Renal pelvis (tissue), 4 donors: ENCODE results near the gene TEK. TPM values are rescaled to one million over a fixed set of nuclear protein-coding genes. Genes with fewer than 3 reads are reported as not detected.

ENCODE experiments used
- DNase-seq: peaks from one replicate; pipeline ENCODE4 v3.0.0-alpha.2; 2013
- polyA plus RNA-seq, 3 donors: library from polyadenylated mRNA; unstranded; fragments of 120-200 nt; gene quantifications; one replicate each; pipeline ENCODE4 v1.2.1, GENCODE V29; 2013; ENCODE audit not compliant: insufficient read length in 3 of 3

TEK gene
- polyA plus RNA-seq, 3 donors = 33.0 to 38.8 (median 36.7) TPM

- DNase-seq = no peak
Measured at GRCh38 chr9:27168496-27168895, 59.5 kb downstream of the TEK start.

- DNase-seq = no peak
Measured at GRCh38 chr9:27168951-27169350, 59.9 kb downstream of the TEK start.

DNA sequence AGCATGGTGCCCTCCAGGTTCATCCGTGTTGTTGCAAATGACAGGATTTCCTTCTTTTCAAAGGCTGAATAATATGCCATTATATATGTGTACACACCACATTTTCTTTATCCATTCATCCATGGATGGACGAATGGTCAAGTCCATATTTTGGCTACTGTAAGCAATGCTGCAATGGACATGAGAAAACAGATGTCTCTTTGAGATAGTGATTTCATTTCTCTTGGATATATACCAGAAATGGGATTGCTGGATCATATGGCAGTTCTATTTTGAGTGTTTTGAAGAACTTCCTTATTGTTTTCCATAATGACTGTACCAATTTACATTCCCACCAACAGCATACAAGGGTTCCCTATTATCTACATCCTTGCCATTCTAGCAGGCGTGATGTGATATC, 67.9 kb downstream of the TEK start:
- no peak for DNase-seq

DNA sequence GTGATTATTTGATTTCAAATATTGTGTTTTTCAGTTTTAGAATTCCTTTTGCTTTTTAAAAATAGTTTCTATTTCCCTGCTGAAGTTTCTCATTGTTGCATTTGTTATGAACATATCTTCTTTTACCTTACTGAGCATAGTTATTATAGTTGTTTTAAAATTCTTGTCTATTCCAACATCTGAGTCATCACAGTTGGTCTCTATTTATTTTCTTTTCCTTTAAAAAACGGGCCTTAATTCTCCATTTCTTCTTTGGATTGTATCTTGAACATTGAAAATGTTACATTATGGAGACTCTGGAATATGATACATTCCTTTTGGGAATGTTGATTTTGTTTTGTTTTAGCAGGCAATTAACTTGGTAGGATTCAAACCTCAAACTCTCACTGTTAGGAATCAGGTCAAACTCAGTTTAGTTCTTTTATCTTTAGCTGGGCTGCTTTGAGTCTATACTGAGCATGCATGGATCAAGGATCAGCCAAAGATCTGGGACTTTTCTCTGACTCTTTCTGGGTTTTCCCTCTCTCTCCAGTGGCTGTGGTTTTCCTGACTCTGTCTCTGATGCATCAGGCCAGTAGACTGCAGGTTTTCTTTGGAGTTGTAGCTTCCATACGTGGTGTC, 70.3 kb downstream of the TEK start:
- DNase-seq = no peak

GRCh38 chr9:27181381-27181780, 72.4 kb downstream of the TEK start:
- no peak for DNase-seq

- no peak for DNase-seq
Measured at GRCh38 chr9:27182421-27182820, 73.4 kb downstream of the TEK start.

- DNase-seq = no peak
Measured at GRCh38 chr9:27183131-27183530, 74.1 kb downstream of the TEK start.

- no peak for DNase-seq
Measured at GRCh38 chr9:27183701-27184100, 74.7 kb downstream of the TEK start.

DNA sequence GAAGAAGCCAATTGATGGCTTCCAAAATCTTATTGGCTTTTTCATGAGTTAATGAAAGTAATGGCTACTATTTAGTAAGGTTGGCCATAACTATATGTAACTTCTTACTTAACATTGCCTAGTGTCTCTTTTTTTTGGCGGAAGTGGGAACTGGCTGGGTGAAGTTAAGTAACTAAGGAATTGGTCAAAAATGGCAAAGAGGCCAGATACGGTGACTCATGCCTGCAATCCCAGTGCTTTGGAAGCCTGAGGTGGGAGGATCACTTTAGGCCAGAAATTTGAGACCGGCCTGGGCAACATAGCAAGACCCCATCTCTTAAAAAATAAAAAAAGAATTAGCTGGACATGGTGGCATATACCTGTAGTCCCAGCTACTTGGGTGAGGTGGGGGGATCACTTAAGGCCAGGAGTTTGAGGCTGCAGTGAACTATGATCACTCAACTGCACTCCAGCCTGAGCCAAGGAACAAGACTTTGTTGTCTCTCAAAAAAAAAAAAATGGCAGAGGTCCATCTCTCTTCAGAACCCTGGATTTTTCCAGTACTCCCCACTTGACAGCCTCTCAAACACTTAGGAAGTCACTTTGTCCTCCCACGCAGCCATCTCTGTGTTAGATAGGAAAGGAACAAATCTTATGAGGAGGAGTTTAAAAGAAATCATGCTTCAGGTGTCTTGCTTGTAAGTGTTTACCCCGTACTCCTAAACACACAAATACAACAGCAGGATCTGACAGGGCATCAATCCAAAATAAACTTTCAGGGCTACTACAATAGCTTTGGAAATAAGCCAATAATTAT, 75.7 kb downstream of the TEK start:
- no peak for DNase-seq

GRCh38 chr9:27188426-27188825, 79.4 kb downstream of the TEK start:
- no peak for DNase-seq

GRCh38 chr9:27189426-27189825, 80.4 kb downstream of the TEK start:
- no peak for DNase-seq

- DNase-seq = no peak
Measured at GRCh38 chr9:27192291-27192960, 83.4 kb downstream of the TEK start.

DNA sequence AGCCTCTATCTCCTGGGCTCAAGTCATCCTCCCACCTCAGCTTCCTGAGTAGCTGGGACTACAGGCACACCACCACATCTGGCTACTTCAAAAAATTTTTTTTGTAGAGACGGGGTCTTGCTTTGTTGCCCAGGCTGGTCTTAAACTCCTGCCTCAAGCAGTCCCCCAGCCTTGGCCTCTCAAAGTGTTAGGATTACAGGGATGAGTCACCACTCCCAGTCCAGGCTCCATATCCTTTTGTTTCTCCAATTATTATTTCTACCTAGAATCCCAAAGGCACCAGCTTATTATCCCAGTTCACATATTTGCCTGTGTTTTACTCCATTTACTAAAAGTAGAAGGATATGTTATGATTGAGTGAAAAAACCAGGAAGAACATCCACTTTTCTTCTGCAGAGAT, 84.9 kb downstream of the TEK start:
- DNase-seq = no peak

GRCh38 chr9:27194401-27195091, 85.5 kb downstream of the TEK start:
- no peak for DNase-seq

- no peak for DNase-seq
Measured at GRCh38 chr9:27195191-27195590, 86.2 kb downstream of the TEK start.

DNA sequence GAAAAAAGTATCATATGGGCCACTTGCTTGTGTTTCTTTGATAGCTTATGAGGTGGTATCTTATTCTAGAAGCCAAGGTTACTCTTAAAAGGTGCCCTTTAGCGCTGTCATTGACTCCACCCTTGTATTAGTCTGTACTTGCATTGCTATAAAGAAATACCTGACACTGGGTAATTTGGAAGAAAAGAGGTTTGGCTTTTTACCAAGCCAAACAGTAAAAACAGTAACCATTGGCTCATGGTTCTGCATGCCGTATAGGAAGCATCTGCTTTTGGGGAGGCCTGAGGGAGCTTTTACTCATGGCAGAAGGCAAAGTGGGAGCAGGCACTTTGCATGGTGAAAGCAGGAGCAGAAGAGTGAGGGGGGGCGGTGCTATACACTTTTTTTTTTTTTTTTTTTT, 87.4 kb downstream of the TEK start:
- DNase-seq = no peak

DNA sequence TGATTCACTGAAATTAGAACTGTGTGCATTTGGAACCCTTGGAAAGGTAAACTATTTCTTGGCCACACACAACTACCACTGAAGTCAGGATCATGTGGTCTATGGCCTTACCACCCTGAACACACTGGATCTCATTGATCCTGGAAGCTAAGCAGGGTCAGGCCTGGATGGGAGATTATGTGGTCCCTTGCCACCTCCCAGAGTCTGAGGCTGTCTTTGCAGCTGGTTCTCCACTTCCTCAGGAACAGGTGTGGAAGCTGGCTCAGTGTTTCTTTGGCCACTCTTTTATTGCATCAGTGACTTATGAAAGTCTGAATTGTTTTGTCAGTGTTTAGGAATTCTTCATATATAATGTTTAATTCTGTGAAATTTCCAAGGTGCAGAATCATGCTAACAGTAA, 89.2 kb downstream of the TEK start:
- no peak for DNase-seq

DNA sequence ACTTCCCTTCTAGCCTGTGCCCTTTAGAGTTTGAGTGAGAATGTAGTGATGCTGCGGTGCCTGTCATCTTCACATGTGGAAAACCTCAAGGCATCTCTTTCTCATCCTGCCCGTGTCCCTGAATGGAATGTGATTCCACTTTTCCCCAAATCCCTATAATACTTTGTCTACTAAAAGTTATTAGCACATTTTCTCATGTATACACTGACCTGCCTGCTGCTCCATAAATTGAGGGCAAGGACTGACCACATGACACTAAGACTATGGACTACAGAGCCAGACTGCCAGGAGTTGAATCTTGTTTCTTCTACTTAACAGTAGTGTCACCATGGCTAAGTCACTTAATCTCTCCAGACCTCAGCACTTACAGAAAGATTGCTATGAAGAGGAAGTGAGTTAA, 93.0 kb downstream of the TEK start:
- no peak for DNase-seq

- no peak for DNase-seq
Measured at GRCh38 chr9:27203783-27204182, 94.8 kb downstream of the TEK start.

GRCh38 chr9:27204578-27204977, 95.6 kb downstream of the TEK start:
- no peak for DNase-seq

DNA sequence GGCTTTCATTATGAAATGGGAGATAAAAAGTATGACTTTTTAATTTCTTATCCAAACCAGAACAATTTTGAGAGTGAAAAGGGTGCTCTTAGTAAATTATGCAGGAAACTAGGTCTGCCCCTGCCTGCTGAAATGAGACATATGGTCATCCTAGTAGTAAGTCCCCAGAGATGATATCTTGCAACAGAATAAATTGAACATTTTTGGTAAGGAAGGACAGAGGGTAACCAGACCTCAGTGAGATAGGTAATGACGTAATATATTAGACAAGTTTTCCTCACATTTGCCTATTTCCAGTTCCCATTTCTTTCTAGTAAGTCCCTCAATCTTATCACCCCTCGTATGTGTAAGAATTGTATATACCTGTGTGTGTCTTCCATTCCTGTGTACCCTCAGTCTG, 96.2 kb downstream of the TEK start:
- no peak for DNase-seq

DNA sequence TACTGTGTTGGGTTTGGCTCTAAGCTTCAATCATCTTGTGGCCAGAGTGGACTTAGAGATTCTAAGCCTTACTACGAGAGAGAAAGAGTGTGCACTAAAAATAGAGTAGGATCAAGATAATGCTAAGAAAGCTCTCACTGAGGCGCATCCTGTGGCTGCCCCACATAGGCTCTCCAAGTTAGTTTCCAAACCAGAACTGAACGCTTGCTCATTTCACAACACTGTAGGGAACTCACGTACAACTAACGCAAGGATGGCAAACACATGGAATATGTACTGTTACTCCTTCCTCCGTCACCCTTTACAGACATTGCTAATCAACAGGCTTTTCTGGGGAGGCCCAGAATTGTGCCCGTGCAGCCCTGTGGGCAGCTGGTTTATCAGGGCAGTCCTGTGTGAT, 97.0 kb downstream of the TEK start:
- DNase-seq = no peak

GRCh38 chr9:27209034-27209433, 100.0 kb downstream of the TEK start:
- DNase-seq = no peak
